Bone marrow (tissue), 2 donors: ENCODE measurements around the gene CCDC61.

ENCODE experiments used
- DNase-seq, 2 donors: peaks; one replicate each; lab custom pipeline; 2025; lab: John Stamatoyannopoulos, UW

The CCDC61 gene

GRCh38 chr19:46042252-46042883 is 47.1 kb downstream of the CCDC61 start:
- no peak for DNase-seq

DNA sequence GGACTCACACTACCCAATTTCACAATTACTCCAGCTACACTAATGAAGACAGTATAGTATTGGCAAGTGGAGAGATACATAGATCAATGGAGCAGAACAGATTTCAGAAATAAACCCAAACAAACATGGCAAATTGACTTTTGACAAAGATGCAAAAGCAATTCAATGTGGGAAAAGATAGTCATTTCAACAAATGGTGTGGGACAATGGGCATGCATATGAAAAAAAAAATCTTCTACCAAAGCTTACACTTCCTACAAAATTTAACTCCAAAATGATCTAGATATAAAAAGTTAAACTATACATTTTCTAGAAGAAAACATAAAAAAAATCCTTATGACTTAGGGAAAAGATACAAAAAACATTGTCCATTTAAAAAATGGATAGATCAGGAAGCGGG is 48.3 kb downstream of the CCDC61 start:
- DNase-seq, result no peak

GRCh38 chr19:46049597-46049996 is 54.3 kb downstream of the CCDC61 start:
- DNase-seq, result no peak

- no peak for DNase-seq
Measured at GRCh38 chr19:46052896-46053295, 57.6 kb downstream of the CCDC61 start.

GRCh38 chr19:46056536-46056935 is 61.3 kb downstream of the CCDC61 start:
- DNase-seq, result no peak

DNA sequence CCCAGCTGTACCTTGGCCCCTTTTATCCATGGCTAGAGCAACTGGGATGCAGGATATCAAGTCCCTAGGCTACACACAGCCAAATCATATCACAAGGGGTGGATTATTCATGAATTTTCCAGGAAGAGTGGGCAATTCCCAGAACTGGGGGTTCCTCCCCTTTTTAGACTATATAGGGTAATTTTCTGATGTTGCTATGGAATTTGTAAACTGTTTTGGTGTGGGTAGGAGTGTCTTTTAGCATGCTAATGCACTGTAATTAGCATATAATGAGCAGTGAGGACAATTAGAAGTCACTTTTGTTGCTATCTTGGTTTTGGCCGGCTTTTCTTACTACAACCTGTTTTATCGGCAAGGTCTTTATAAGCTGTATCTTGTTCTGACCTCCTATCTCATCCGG is 63.5 kb downstream of the CCDC61 start:
- DNase-seq, result no peak

DNA sequence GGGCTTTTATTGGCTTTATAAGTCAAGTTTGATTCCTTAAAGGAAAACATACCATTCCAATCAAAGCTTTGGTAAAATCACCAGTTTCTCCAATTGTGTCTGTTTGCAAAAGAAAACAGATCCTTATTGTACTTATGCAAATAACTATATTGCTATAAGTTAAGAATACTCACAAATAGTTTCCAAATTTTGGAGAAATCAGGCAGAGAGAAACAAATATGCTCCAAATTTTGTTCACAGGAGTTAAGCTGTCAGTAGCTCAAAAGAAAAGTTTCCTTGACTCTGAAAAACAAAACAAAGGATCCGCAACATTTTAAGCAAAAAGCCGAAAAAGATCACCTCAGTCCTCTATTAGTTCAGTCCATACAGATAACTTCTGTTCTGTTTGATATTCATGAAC is 64.7 kb downstream of the CCDC61 start:
- DNase-seq, result no peak

DNA sequence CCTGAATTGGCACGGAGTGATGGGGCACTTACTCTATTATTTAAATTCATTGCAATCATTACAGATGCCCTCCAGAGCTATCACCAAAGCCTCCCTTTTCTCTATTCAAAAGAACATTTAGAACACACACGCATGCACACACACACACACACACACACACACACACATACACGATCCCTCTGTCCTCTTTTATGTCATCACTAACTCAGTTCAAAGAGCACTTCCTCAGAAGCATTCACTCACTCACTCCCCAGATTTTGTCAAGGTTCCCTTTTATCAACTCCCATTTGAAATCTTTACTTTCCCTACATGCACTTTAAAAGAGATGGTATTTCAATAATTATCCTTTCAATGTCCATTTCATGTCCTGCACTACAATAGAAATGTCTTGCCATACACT is 67.9 kb downstream of the CCDC61 start:
- no peak for DNase-seq

DNA sequence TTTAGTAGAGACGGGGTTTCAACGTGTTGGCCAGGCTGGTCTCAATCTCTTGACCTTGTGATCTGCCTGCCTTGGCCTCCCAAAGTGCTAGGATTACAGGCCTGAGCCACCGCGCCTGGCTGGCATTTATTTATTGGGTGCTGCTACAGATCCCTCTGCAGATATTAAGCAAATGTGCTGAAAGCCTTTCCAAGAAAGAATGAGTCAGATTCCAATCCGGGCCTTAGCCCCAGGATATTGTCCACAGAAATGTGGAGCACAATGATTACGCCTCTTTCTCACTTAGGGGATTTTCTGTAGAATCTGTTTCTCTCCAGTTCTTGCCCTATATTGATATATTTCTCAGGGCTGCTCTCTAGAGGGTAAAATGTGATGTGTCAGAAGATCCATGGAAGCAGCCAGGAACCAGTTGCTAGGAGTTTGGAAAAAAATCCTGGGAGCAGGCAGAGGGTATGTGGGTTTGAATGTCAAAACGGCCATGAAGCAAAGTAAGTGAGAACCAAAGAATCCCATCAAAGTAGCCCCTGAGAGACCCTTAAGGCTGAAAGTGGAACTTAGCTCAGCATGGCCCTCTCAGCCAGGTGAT is 70.3 kb downstream of the CCDC61 start:
- DNase-seq, result no peak

GRCh38 chr19:46066471-46066870 is 71.2 kb downstream of the CCDC61 start:
- DNase-seq, result no peak

DNA sequence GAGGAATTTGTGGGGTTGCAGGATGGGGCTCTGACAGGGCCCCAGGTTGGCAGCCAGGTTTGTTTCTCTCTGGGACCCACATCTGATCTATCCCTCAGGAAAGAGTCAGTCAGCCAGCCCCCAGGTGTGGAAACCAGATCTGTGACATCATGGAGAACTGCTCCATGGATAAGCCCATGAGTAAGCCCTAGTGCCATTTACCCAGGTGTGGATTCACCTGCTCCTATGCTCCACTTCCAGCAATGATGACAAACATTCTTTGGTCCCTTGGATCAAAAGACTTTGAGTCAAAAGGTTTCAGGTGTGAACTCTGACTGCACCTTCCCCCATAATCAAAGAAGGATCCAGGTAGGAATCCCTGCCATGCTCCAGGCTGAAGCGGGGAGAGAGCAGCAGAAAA is 72.4 kb downstream of the CCDC61 start:
- DNase-seq, result no peak
